HG03439 (cell line): ENCODE data around the gene SEL1L.
"Not testable (repeated sequence)": the region's sequence is repeated elsewhere in the genome, so short reads cannot be mapped to it uniquely, and the experiment has no call there.

Experiments
- ATAC-seq: cut with Tn5 transposase; IDR thresholded peaks from one replicate; pipeline ENCODE4 v1.9.1; 2021; ENCODE audit warnings: mild to moderate bottlenecking, moderate library complexity; ENCODE audit not compliant: unreplicated experiment

SEL1L gene

GRCh38 chr14:81474685-81475324, 58.8 kb downstream of the SEL1L start:
- ATAC-seq, result no peak

GRCh38 chr14:81474148-81474492, 59.5 kb downstream of the SEL1L start:
- ATAC-seq, result peak; percentile 69

GRCh38 chr14:81473456-81474147, 60.1 kb downstream of the SEL1L start:
- ATAC-seq, result peak; percentile 21

DNA sequence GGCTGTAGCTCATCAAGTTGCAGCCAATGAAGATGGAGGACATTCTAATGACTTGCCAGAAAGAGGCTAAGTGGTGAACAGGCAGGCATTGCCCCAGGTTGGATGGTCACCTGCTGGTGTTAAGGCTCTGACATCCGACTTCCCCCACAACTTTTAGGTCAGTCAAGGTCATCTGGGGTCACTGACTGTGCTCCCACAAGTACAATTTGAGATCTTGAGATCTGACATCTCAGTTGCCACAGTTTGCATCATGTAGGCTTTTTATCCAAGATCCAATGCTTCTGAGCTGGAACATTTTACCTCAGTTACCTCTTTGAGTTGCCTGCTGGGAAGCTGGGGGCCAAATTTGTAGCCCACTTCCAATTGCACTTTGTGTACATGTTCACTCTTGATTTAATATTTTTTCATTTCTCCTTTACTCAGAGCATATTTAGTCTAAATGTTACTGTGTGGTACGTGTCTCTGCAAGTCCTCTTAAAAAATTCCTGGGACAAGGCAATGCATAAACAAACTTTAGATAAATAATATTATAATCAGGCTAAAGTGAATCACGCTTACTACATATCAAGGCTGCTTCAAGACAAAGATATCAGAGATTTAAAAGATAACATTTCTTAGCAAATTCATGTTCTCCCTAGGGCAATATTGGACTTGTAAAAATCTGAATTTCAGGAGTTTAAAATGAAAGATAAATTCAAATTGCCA, 61.4 kb downstream of the SEL1L start:
- no peak for ATAC-seq

DNA sequence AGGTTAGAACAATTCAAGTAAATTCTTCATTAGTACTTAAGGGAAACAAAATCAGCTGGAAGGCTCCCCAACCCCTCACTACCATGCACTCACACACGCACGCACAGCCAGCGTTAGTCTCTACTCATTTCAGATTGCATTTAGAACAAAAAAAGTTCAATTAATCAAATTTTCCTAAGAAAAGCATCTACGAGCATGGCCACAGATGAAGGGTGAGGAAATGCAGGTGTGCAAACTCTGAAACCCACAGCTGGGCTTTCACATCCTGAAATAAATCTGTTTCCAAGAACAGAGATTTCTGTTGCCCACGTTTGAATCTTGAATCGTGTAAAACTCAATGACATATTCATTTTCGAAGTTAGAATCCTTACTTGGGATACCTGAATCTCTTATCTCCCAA, 62.6 kb downstream of the SEL1L start:
- ATAC-seq, result peak; percentile 5

GRCh38 chr14:81470557-81470826, 63.2 kb downstream of the SEL1L start:
- ATAC-seq, result peak; percentile 31

GRCh38 chr14:81466854-81467253, 66.8 kb downstream of the SEL1L start:
- no peak for ATAC-seq

GRCh38 chr14:81465507-81466228, 68.0 kb downstream of the SEL1L start:
- no peak for ATAC-seq

DNA sequence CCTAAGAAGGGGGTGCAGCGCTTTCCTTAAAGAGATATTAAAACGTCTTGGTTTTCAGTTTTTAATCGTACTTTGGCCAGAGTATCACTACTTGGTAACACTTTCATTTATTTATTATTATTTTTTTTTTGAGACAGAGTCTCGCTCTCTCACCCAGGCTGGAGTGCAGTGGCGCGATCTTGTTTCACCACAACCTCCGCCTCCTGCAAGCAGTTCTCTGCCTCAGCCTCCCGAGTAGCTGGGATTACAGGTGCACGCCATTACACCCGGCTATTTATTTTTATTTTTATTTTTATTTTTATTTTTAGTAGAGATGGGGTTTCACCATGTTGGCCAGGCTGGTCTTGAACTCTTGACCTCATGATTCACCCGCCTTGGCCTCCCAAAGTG, 68.7 kb downstream of the SEL1L start:
- peak; percentile 16 for ATAC-seq

GRCh38 chr14:81464253-81465002, 69.2 kb downstream of the SEL1L start:
- ATAC-seq, result peak; percentile 69

DNA sequence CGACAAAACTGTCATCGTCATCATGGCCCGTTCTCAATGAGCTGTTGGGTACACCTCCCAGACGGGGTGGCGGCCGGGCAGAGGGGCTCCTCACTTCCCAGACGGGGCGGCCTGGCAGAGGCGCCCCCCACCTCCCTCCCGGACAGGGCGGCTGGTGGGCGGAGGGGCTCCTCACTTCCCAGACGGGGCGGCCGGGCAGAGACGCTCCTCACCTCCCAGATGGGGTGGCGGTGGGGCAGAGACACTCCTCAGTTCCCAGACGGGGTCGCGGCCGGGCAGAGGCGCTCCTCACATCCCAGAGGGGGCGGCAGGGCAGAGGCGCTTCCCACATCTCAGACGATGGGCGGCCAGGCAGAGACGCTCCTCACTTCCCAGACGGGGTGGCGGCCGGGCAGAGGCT, 71.3 kb downstream of the SEL1L start:
- ATAC-seq, result not testable (repeated sequence)

- no peak for ATAC-seq
Measured at GRCh38 chr14:81459912-81460311, 73.7 kb downstream of the SEL1L start.

- ATAC-seq, result no peak
Measured at GRCh38 chr14:81458352-81458751, 75.3 kb downstream of the SEL1L start.

- no peak for ATAC-seq
Measured at GRCh38 chr14:81455390-81455789, 78.3 kb downstream of the SEL1L start.

GRCh38 chr14:81454572-81455218, 79.0 kb downstream of the SEL1L start:
- ATAC-seq, result no peak

DNA sequence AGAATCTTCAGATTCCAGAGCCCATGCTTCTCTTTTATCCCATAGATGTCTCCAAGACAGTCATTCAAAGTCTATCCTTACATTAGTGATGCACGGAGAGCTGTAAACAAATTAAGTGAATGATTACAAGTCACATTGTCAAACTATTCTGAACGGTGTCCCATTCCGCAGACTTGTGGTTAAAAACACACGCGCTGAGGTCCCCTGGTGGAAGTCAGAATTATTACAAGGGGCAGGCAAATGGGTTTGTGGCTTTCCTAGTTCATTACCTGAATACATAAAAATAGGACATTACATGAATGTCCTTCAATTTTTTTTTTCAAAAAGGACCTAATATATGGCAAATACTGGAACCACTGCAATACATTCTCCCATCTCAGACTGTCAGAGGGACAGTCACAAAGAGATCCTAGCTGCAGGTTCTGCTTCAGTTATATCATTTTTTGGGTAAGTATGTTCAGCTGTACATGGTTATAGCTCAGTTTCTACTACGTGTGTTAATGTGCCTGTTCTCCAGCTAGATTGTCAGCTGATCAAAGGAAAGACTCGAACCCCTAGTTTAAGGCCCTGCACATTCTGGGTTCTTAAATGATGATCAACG, 80.4 kb downstream of the SEL1L start:
- ATAC-seq, result peak; percentile 88

DNA sequence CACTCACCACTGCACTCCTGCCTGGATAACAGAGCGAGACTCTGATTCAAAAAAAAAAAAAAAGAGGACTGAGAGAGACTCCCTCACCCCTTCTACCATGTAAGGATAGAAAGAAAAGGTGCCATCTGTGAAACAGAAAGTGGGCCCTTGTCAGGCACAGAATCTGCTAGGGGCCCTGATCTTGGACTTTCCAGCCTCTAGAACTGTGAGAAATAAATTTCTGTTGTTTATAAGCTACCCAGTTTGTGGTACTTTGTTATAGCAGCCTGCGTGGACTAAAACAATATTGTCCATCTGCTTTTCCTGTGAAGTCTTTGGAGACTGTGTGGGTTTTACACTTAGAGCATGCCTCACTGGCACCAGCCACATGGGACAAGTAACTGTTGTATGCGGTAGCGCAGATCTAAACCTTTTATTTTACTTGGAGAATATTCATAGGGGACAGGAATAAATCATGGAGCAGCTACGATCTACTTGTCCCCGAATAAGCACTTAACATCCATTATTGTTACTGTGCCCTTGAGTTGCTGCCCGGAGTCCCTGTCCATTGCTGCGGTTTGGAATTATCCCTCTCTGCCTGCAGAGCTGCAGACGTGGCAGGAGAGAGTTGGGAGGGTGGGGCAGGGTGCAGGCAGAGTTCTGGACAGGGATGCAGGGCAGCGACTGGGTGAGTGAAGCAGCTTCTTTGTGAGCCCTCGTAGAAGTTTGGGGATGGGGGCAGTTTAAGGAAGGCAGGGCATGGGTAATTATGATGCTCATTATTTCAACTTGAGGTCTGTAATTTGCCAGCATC, 81.1 kb downstream of the SEL1L start:
- ATAC-seq, result no peak

DNA sequence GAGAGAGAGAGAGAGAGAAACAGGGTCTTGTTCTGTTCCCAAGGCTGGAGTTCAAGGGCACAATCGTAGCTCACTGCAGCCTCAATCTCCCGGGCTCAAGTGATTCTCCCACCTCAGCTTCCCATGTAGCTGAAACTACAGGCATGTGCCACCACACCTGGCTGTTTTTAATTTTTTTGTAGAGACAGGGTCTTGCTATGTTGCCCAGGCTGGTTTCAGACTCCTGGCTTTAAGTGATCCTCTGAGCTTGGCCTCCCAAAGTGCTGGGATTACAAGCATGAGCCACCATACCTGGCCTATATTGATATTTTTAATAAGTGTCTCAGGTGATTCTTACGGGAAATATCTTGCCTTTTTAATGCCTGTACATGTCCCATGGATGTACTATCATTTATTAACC, 82.7 kb downstream of the SEL1L start:
- ATAC-seq, result no peak

DNA sequence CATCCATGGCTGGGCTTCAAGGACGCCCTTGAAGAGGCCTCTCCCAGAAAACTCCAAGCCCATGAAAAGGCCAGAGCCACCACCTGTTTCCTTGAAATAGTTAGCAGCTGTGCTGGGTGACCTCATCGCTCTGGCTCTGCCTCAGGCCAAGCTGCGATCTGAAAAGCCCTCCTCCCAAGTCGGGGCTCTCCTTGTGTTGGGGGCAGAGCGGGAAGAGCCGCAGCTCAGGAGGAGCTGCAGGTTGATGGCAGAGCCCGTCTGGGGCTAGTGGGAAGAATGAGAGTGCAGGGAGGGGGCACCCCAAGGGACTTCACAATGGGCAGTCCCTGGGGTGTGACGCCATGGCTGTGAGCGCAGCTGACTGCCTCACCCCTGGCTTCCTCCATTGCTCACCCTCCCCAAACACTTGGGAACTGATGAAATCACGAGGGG, 83.5 kb downstream of the SEL1L start:
- no peak for ATAC-seq
